IPS-NIHi11 (cell line): ENCODE measurements around the gene MGA.
A peak's percentile ranks its signal among the peaks of the same experiment; 100 is the strongest.

Source experiments
- DNase-seq: peaks from one replicate; pipeline ENCODE4 v3.0.0; 2012; ENCODE audit warnings: mixed read lengths, low spot score

MGA gene

GRCh38 chr15:41658689-41659088 lies 1.5 kb upstream of the MGA start:
- DNase-seq = no peak

GRCh38 chr15:41659190-41659589 lies 1.0 kb upstream of the MGA start:
- no peak for DNase-seq

GRCh38 chr15:41659855-41660234 lies 360 bp upstream of the MGA start:
- peak; percentile 75 for DNase-seq

- DNase-seq = no peak
Measured at GRCh38 chr15:41661078-41661517, 893 bp downstream of the MGA start.

- DNase-seq = peak; percentile 79
Measured at GRCh38 chr15:41661518-41662225, 1.5 kb downstream of the MGA start.

- no peak for DNase-seq
Measured at GRCh38 chr15:41666353-41666920, 6.2 kb downstream of the MGA start.

GRCh38 chr15:41669701-41670100 lies 9.5 kb downstream of the MGA start:
- no peak for DNase-seq

- DNase-seq = no peak
Measured at GRCh38 chr15:41671656-41672648, 11.7 kb downstream of the MGA start.

GRCh38 chr15:41675337-41675736 lies 15.1 kb downstream of the MGA start:
- no peak for DNase-seq

- DNase-seq = no peak
Measured at GRCh38 chr15:41678742-41679141, 18.5 kb downstream of the MGA start.

GRCh38 chr15:41683955-41684354 lies 23.8 kb downstream of the MGA start:
- no peak for DNase-seq

GRCh38 chr15:41688671-41689070 lies 28.5 kb downstream of the MGA start:
- DNase-seq = no peak

GRCh38 chr15:41689083-41689482 lies 28.9 kb downstream of the MGA start:
- no peak for DNase-seq

- no peak for DNase-seq
Measured at GRCh38 chr15:41689834-41690233, 29.6 kb downstream of the MGA start.

- no peak for DNase-seq
Measured at GRCh38 chr15:41690636-41691035, 30.4 kb downstream of the MGA start.

GRCh38 chr15:41691471-41691870 lies 31.3 kb downstream of the MGA start:
- no peak for DNase-seq

GRCh38 chr15:41692049-41692448 lies 31.8 kb downstream of the MGA start:
- no peak for DNase-seq

- no peak for DNase-seq
Measured at GRCh38 chr15:41693757-41694156, 33.6 kb downstream of the MGA start.

- DNase-seq = peak; percentile 13
Measured at GRCh38 chr15:41695750-41696436, 35.7 kb downstream of the MGA start.

- DNase-seq = no peak
Measured at GRCh38 chr15:41698779-41699178, 38.6 kb downstream of the MGA start.

GRCh38 chr15:41703120-41703519 lies 42.9 kb downstream of the MGA start:
- DNase-seq = no peak

GRCh38 chr15:41713047-41713446 lies 52.8 kb downstream of the MGA start:
- no peak for DNase-seq
